HPDE6-E6E7 (cell line): ENCODE data around the gene CUL7.
"Not testable (repeated sequence)": the region's sequence is repeated elsewhere in the genome, so short reads cannot be mapped to it uniquely, and the experiment has no call there.

ENCODE experiments used
- DNase-seq: peaks from one replicate; pipeline ENCODE4 v3.0.0; 2011; ENCODE audit warnings: missing footprints; ENCODE audit errors: extremely low spot score

The CUL7 gene

GRCh38 chr6:43053545-43054205 lies at the start of gene CUL7:
CUL7 (minus strand) TSS chr6:43053851; CDS start chr6:43052788, 1,063 bp downstream.
- DNase-seq, result peak; percentile 98

GRCh38 chr6:43101497-43101896 lies 47.8 kb upstream of the CUL7 start:
- DNase-seq, result no peak

GRCh38 chr6:43097502-43097901 lies 43.9 kb upstream of the CUL7 start:
- no peak for DNase-seq

GRCh38 chr6:43097098-43097489 lies 43.4 kb upstream of the CUL7 start:
- DNase-seq, result no peak

- DNase-seq, result peak; percentile 94
Measured at GRCh38 chr6:43096451-43097097, 42.9 kb upstream of the CUL7 start.

- DNase-seq, result no peak
Measured at GRCh38 chr6:43095939-43096338, 42.3 kb upstream of the CUL7 start.

- DNase-seq, result no peak
Measured at GRCh38 chr6:43093436-43094289, 40.0 kb upstream of the CUL7 start.

GRCh38 chr6:43092635-43093034 lies 39.0 kb upstream of the CUL7 start:
- no peak for DNase-seq

- DNase-seq, result no peak
Measured at GRCh38 chr6:43091436-43091991, 37.9 kb upstream of the CUL7 start.

GRCh38 chr6:43091020-43091419 lies 37.4 kb upstream of the CUL7 start:
- no peak for DNase-seq

- DNase-seq, result no peak
Measured at GRCh38 chr6:43090559-43090956, 36.9 kb upstream of the CUL7 start.

- no peak for DNase-seq
Measured at GRCh38 chr6:43089874-43090558, 36.4 kb upstream of the CUL7 start.

GRCh38 chr6:43089467-43089866 lies 35.8 kb upstream of the CUL7 start:
- DNase-seq, result no peak

GRCh38 chr6:43088654-43089056 lies 35.0 kb upstream of the CUL7 start:
- DNase-seq, result peak; percentile 90

GRCh38 chr6:43086022-43086658 lies 32.5 kb upstream of the CUL7 start:
- no peak for DNase-seq

GRCh38 chr6:43082806-43083655 lies 29.4 kb upstream of the CUL7 start:
- DNase-seq, result no peak

- not testable (repeated sequence) for DNase-seq
Measured at GRCh38 chr6:43081922-43082321, 28.3 kb upstream of the CUL7 start.

GRCh38 chr6:43081043-43081442 lies 27.4 kb upstream of the CUL7 start:
- DNase-seq, result no peak

- no peak for DNase-seq
Measured at GRCh38 chr6:43078691-43079090, 25.0 kb upstream of the CUL7 start.

- no peak for DNase-seq
Measured at GRCh38 chr6:43077981-43078511, 24.4 kb upstream of the CUL7 start.
